ENCODE results near the gene SEMA6D. TPM values are rescaled to one million over a fixed set of nuclear protein-coding genes. Genes with fewer than 3 reads are reported as not detected.

Gene SEMA6D
- total RNA-seq, 3 donors from 2014 or later (not counting 1 experiment from before 2014, with no cell fraction given) = not detected

GRCh38 chr15:47756872-47757271, 39.6 kb downstream of the SEMA6D start:
- Mint-ChIP-seq H3K36me3 (no peaks in the 10 kb centered on the region), H3K9me3 (peaks cover 10 to 13% of the 10 kb centered on the region in 2 donors), H3K4me3 (no peak overlapping the region), H3K27me3 (ENCODE audit: low read depth in 2 of 2) (no peaks in the 10 kb centered on the region), H3K4me1 (no peaks in the 10 kb centered on the region), H3K27ac (no peak overlapping the region)
- no peak for ATAC-seq
- Histone ChIP-seq H3K4me1 (ENCODE audit: control insufficient read depth, insufficient read depth, low read length) (no peaks in the 10 kb centered on the region), H3K36me3 (ENCODE audit: control insufficient read depth, insufficient read depth, low read length) (no peaks in the 10 kb centered on the region), H3K27me3 (ENCODE audit: control insufficient read depth, insufficient read depth, low read length) (no peaks in the 10 kb centered on the region), H3K9me3 (ENCODE audit: control insufficient read depth, insufficient read depth, low read length) (no peaks in the 10 kb centered on the region), H3K4me3 (ENCODE audit: low read length) (no peak overlapping the region), H3K27ac (ENCODE audit: low read length) (no peak overlapping the region)
- intact Hi-C loops (cut with micrococcal nuclease) = no loop called here
- 63% methylated on average over 2 of the region's 2 CpGs for WGBS (ENCODE audit: insufficient coverage)
- no peak for TF ChIP-seq CTCF (IDR thresholded peaks at IDR 0.05)
- no peak for DNase-seq

- Mint-ChIP-seq H3K36me3 (no peaks in the 10 kb centered on the region), H3K4me1 (no peaks in the 10 kb centered on the region), H3K27ac (no peak overlapping the region), H3K9me3 (peaks cover 10 to 13% of the 10 kb centered on the region in 2 donors), H3K4me3 (no peak overlapping the region), H3K27me3 (ENCODE audit: low read depth in 2 of 2) (no peaks in the 10 kb centered on the region)
- ATAC-seq = no peak
- intact Hi-C loops (cut with micrococcal nuclease) = no loop called here
- no peaks in the 10 kb centered on the region for H3K36me3 ChIP-seq (ENCODE audit: control insufficient read depth, insufficient read depth, low read length)
- H3K27me3 ChIP-seq (ENCODE audit: control insufficient read depth, insufficient read depth, low read length) = no peaks in the 10 kb centered on the region
- H3K4me3 ChIP-seq (ENCODE audit: low read length) = no peak overlapping the region
- TF ChIP-seq CTCF (IDR thresholded peaks at IDR 0.05) = no peak
- 77% methylated on average over 2 of the region's 3 CpGs for WGBS (ENCODE audit: insufficient coverage)
- no peak for DNase-seq
- no peak overlapping the region for H3K27ac ChIP-seq (ENCODE audit: low read length)
- H3K4me1 ChIP-seq (ENCODE audit: control insufficient read depth, insufficient read depth, low read length) = no peaks in the 10 kb centered on the region
- H3K9me3 ChIP-seq (ENCODE audit: control insufficient read depth, insufficient read depth, low read length) = no peaks in the 10 kb centered on the region
Measured at GRCh38 chr15:47757331-47757730, 40.0 kb downstream of the SEMA6D start.

GRCh38 chr15:47762621-47763020, 45.3 kb downstream of the SEMA6D start:
- TF ChIP-seq CTCF (IDR thresholded peaks at IDR 0.05) = no peak
- Histone ChIP-seq H3K27ac (ENCODE audit: low read length) (no peak overlapping the region), H3K9me3 (ENCODE audit: control insufficient read depth, insufficient read depth, low read length) (no peaks in the 10 kb centered on the region), H3K27me3 (ENCODE audit: control insufficient read depth, insufficient read depth, low read length) (no peaks in the 10 kb centered on the region), H3K4me1 (ENCODE audit: control insufficient read depth, insufficient read depth, low read length) (no peaks in the 10 kb centered on the region), H3K36me3 (ENCODE audit: control insufficient read depth, insufficient read depth, low read length) (no peaks in the 10 kb centered on the region), H3K4me3 (ENCODE audit: low read length) (no peak overlapping the region)
- Mint-ChIP-seq H3K4me1 (no peaks in the 10 kb centered on the region), H3K36me3 (no peaks in the 10 kb centered on the region), H3K4me3 (no peak overlapping the region), H3K27me3 (ENCODE audit: low read depth in 2 of 2) (peaks cover 0 to 5% of the 10 kb centered on the region in 2 donors), H3K9me3 (peaks cover 3 to 5% of the 10 kb centered on the region in 2 donors), H3K27ac (no peak overlapping the region)
- no peak for DNase-seq
- ATAC-seq = no peak
- WGBS (ENCODE audit: insufficient coverage) = 90% methylated on average over 3 of the region's 3 CpGs
- intact Hi-C loops (cut with micrococcal nuclease) = no loop called here

- peaks cover 0 to 5% of the 10 kb centered on the region in 2 donors for H3K27me3 Mint-ChIP-seq (ENCODE audit: low read depth in 2 of 2)
- no peaks in the 10 kb centered on the region for H3K36me3 Mint-ChIP-seq
- 92% methylated on average over 13 of the region's 13 CpGs for WGBS (ENCODE audit: insufficient coverage)
Measured at GRCh38 chr15:47764666-47765065, 47.4 kb downstream of the SEMA6D start.

More at GRCh38 chr15:47764666-47765065, 47.4 kb downstream of the SEMA6D start:
- Mint-ChIP-seq H3K27ac (no peak overlapping the region), H3K9me3 (peaks cover 3 to 5% of the 10 kb centered on the region in 2 donors), H3K4me1 (no peaks in the 10 kb centered on the region), H3K4me3 (no peak overlapping the region)
- no peak for DNase-seq
- Histone ChIP-seq H3K36me3 (ENCODE audit: control insufficient read depth, insufficient read depth, low read length) (no peaks in the 10 kb centered on the region), H3K27me3 (ENCODE audit: control insufficient read depth, insufficient read depth, low read length) (no peaks in the 10 kb centered on the region), H3K9me3 (ENCODE audit: control insufficient read depth, insufficient read depth, low read length) (no peaks in the 10 kb centered on the region), H3K4me1 (ENCODE audit: control insufficient read depth, insufficient read depth, low read length) (no peaks in the 10 kb centered on the region), H3K4me3 (ENCODE audit: low read length) (no peak overlapping the region), H3K27ac (ENCODE audit: low read length) (no peak overlapping the region)
- ATAC-seq = no peak
- intact Hi-C loops (cut with micrococcal nuclease) = no loop called here
- TF ChIP-seq CTCF (IDR thresholded peaks at IDR 0.05) = no peak

Data from natural killer cell (primary cell).